ENCODE results near the gene SMG5.

DNA sequence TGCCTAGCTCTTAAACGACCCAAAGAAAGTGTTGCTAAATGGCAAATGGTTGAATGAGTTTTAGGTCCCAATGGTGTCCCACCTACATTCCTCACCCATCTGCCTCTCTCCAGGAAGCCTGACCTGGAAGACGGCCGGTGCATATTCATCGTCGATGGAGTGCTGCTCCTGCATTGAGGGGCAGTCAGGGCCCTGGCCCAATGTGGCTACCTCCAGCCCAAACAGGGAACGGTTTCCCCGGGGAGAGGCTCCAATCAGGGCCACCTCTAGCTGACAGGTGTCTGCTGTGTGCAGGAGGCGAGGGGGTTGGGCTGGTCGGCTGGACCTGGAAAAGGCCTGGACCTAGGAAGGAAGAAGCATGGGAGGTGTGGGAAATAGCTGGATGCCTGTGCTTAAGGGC is 11.3 kb upstream of the SMG5 start:
- TF ChIP-seq, protein P1, sequence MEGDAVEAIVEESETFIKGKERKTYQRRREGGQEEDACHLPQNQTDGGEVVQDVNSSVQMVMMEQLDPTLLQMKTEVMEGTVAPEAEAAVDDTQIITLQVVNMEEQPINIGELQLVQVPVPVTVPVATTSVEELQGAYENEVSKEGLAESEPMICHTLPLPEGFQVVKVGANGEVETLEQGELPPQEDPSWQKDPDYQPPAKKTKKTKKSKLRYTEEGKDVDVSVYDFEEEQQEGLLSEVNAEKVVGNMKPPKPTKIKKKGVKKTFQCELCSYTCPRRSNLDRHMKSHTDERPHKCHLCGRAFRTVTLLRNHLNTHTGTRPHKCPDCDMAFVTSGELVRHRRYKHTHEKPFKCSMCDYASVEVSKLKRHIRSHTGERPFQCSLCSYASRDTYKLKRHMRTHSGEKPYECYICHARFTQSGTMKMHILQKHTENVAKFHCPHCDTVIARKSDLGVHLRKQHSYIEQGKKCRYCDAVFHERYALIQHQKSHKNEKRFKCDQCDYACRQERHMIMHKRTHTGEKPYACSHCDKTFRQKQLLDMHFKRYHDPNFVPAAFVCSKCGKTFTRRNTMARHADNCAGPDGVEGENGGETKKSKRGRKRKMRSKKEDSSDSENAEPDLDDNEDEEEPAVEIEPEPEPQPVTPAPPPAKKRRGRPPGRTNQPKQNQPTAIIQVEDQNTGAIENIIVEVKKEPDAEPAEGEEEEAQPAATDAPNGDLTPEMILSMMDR (IDR thresholded peaks at IDR 0.05), result no peak
- TF ChIP-seq EZH2 (IDR thresholded peaks at IDR 0.05), result no peak
- TF ChIP-seq EZH2phosphoT487 (IDR thresholded peaks at IDR 0.05), result no peak

Measured in neural progenitor cell (in vitro differentiated cells).